ENCODE results near the gene CLUH. TPM values are rescaled to one million over a fixed set of nuclear protein-coding genes. Genes with fewer than 3 reads are reported as not detected.

Gene CLUH
- 78.9 TPM for total RNA-seq

GRCh38 chr17:2711608-2712299 lies at the start of gene CLUH:
Gene CLUH (minus strand): TSS chr17:2711764. CDS start chr17:2711661, 103 bp downstream.

GRCh38 chr17:2749058-2749783 lies 37.7 kb upstream of the CLUH start, which contains the start of gene CCDC92B:
Gene CCDC92B (minus strand): TSS chr17:2749652. CDS start chr17:2735145, 14,507 bp downstream.

Small RNA genes within 50 kb of the gene (small RNA-seq; reads per million reads assigned to genes)
- not detected for gene MIR1253 (ENCODE audit: low replicate concordance)
- not detected for gene MIR6776 (ENCODE audit: low replicate concordance)
- not detected for gene RN7SL608P (ENCODE audit: low replicate concordance)
- gene hsa-mir-1253 (ENCODE audit: low replicate concordance): not detected

Other genes with a start within 250 kb of the CLUH start
- 28.3 TPM for gene METTL16, start 199.9 kb downstream of the CLUH start, total RNA-seq
- 104 TPM for gene PAFAH1B1, start 118.1 kb downstream of the CLUH start, total RNA-seq
- gene CCDC92B, start 37.9 kb upstream of the CLUH start, total RNA-seq: 0.23 TPM
- 19.2 TPM for gene RAP1GAP2, start 84.7 kb upstream of the CLUH start, total RNA-seq